ENCODE measurements around the gene BSDC1. TPM values are rescaled to one million over a fixed set of nuclear protein-coding genes. Genes with fewer than 3 reads are reported as not detected.
"Not testable (repeated sequence)": the region's sequence is repeated elsewhere in the genome, so short reads cannot be mapped to it uniquely, and the experiment has no call there.

BSDC1 gene
- total and polyA plus RNA-seq, 11 donors, result 25.1 to 53.2 (median 44.5) TPM

GRCh38 chr1:32399843-32400242 is 5.6 kb upstream of the BSDC1 start:
- WGBS, 4 donors, result 67 to 76% (median 71%) methylated on average over 4 of the region's 4 CpGs
- intact Hi-C loops (cut with DNase I), result loop anchor here (2.0 to 10.0 kb wide), 10 partner anchors 15 to 685 kb away; partner anchors contain the start of genes EIF3I (in 2 of the 10), TMEM234 (in 2 of the 10), AZIN2 (in 1 of the 10) and FNDC5 (in 1 of the 10)
- no peaks in the 10 kb centered on the region for H3K36me3 ChIP-seq

GRCh38 chr1:32398401-32398800 is 4.2 kb upstream of the BSDC1 start:
- ATAC-seq (no peak), DNase-seq (no peak)
- no peaks in the 10 kb centered on the region for H3K27me3 ChIP-seq
- H3K9me3 ChIP-seq, result no peaks in the 10 kb centered on the region
- H3K4me1 ChIP-seq, result peaks cover 0 to 25% (median 12%) of the 10 kb centered on the region in 12 donors
- intact Hi-C loops (cut with DNase I), result loop anchor here in 4 of 10 donors (10.0 kb wide), 2 partner anchors 174 to 184 kb away; partner anchors contain the start of genes EIF3I (in 2 of the 4) and TMEM234 (in 2 of the 4)
- no peak overlapping the region for H3K27ac ChIP-seq
- H3K4me3 ChIP-seq, result no peak overlapping the region
- no peaks in the 10 kb centered on the region for H3K36me3 ChIP-seq
- WGBS, 4 donors, result 71 to 84% (median 73%) methylated on average over 2 of the region's 2 CpGs
- no peak for TF ChIP-seq CTCF (IDR thresholded peaks at IDR 0.05)
- TF ChIP-seq POLR2A (IDR thresholded peaks at IDR 0.05), result no peak

More at GRCh38 chr1:32399843-32400242, 5.6 kb upstream of the BSDC1 start:
- Histone ChIP-seq H3K4me1 (peaks cover 0 to 21% (median 8%) of the 10 kb centered on the region in 12 donors), H3K9me3 (no peaks in the 10 kb centered on the region), H3K27me3 (no peaks in the 10 kb centered on the region), H3K27ac (no peak overlapping the region), H3K4me3 (no peak overlapping the region)
- ATAC-seq, result no peak
- TF ChIP-seq CTCF (IDR thresholded peaks at IDR 0.05) (no peak), POLR2A (IDR thresholded peaks at IDR 0.05) (no peak)
- no peak for DNase-seq

GRCh38 chr1:32396524-32396923 is 2.3 kb upstream of the BSDC1 start:
- Histone ChIP-seq H3K36me3 (peaks cover 0 to 17% (median 6%) of the 10 kb centered on the region in 9 donors), H3K4me1 (peaks cover 7 to 44% (median 27%) of the 10 kb centered on the region in 12 donors)
- H3K9me3 ChIP-seq, H3K4me3 ChIP-seq, ATAC-seq, H3K27ac ChIP-seq, H3K27me3 ChIP-seq, DNase-seq: not testable (repeated sequence)
- intact Hi-C loops (cut with DNase I), result loop anchor here in 4 of 10 donors (10.0 kb wide), 2 partner anchors 172 to 182 kb away; partner anchors contain the start of genes EIF3I (in 2 of the 4) and TMEM234 (in 2 of the 4)
- 89 to 99% (median 93%) methylated on average over 5 of the region's 5 CpGs for WGBS, 4 donors

- peaks cover 7 to 48% (median 30%) of the 10 kb centered on the region in 12 donors for H3K4me1 ChIP-seq
- 0 to 1% (median 0%) methylated on average over 14 of the region's 14 CpGs for whole genome bisulfite sequencing, 4 donors
- DNase-seq, result no peak
These were observed 720 bp upstream of the BSDC1 start for GRCh38 chr1:32394890-32395432.

More at GRCh38 chr1:32394890-32395432, 720 bp upstream of the BSDC1 start:
- peaks cover 0 to 32% (median 22%) of the 10 kb centered on the region in 9 donors for H3K36me3 ChIP-seq
- intact Hi-C loops (cut with DNase I), result loop anchor here in 5 of 10 donors (2.0 to 10.0 kb wide), 4 partner anchors 43 to 180 kb away; partner anchors contain the start of genes EIF3I (in 2 of the 5) and TMEM234 (in 2 of the 5)
- TF ChIP-seq CTCF (IDR thresholded peaks at IDR 0.05) (no peak), POLR2A (IDR thresholded peaks at IDR 0.05) (no peak)
- H3K27ac ChIP-seq, result peak overlapping the region; percentile 76 to 97 (median 90)
- H3K9me3 ChIP-seq, result no peaks in the 10 kb centered on the region
- H3K4me3 ChIP-seq, result peak overlapping the region; percentile 46 to 98 (median 92)
- H3K27me3 ChIP-seq, result no peaks in the 10 kb centered on the region
- peak in 2 of 4 donors; percentile 1 to 2 for ATAC-seq

Measured in heart left ventricle (tissue), 16 donors.